ENCODE results near the gene ACSM2B. TPM values are rescaled to one million over a fixed set of nuclear protein-coding genes. Genes with fewer than 3 reads are reported as not detected.

Gene ACSM2B
- total RNA-seq, 1 experiment from 2014 or later, result 0.20 TPM

- no peak for TF ChIP-seq ATF2 (CRISPR knock-in tag; IDR thresholded peaks at IDR 0.05; ENCODE audit: borderline replicate concordance, low read depth)
- TF ChIP-seq CREB1 (CRISPR knock-in tag; IDR thresholded peaks at IDR 0.05), result no peak
- no peak for TF ChIP-seq FOXP4 (CRISPR knock-in tag; IDR thresholded peaks at IDR 0.05)
- no peak for TF ChIP-seq EMX1 (CRISPR knock-in tag; IDR thresholded peaks at IDR 0.05)
- no peak for TF ChIP-seq ATF6 (CRISPR knock-in tag; IDR thresholded peaks at IDR 0.05)
- TF ChIP-seq ERG (CRISPR knock-in tag; IDR thresholded peaks at IDR 0.05), result no peak
- TF ChIP-seq ZNF532 (CRISPR knock-in tag; IDR thresholded peaks at IDR 0.05; ENCODE audit: borderline replicate concordance), result no peak
- no peak for TF ChIP-seq MLX (CRISPR knock-in tag; IDR thresholded peaks at IDR 0.05)
- no peak for TF ChIP-seq HMGXB4 (CRISPR knock-in tag; IDR thresholded peaks at IDR 0.05)
- no peak for TF ChIP-seq ZMAT4 (CRISPR knock-in tag; IDR thresholded peaks at IDR 0.05)
- TF ChIP-seq USF2 (CRISPR knock-in tag; IDR thresholded peaks at IDR 0.05), result no peak
- no peak for TF ChIP-seq TP53 (CRISPR knock-in tag; IDR thresholded peaks at IDR 0.05)
- no peak for TF ChIP-seq GTF2I (CRISPR knock-in tag; conservative IDR thresholded peaks at IDR 0.05)
These were observed 56.9 kb downstream of the ACSM2B start (continued) for GRCh38 chr16:20519231-20519630.

Data from WTC11 (cell line).